ENCODE results near the gene B3GALT6. TPM values are rescaled to one million over a fixed set of nuclear protein-coding genes. Genes with fewer than 3 reads are reported as not detected.
A peak's percentile ranks its signal among the peaks of the same experiment; 100 is the strongest.

B3GALT6 gene
- total and polyA plus RNA-seq, 9 donors: 7.0 to 21.9 (median 15.2) TPM

GRCh38 chr1:1279028-1279427, 47.0 kb downstream of the B3GALT6 start:
- WGBS, 3 donors: 91 to 93% (median 92%) methylated on average over 16 to 17 of the region's 17 CpGs
- no peak overlapping the region for H3K4me3 ChIP-seq
- peaks cover 7% of the 10 kb centered on the region for H3K4me1 ChIP-seq (ENCODE audit: insufficient read depth)
- DNase-seq: no peak
- intact Hi-C loops (cut with DNase I): no loop called here
- H3K9me3 ChIP-seq: no peaks in the 10 kb centered on the region
- no peaks in the 10 kb centered on the region for H3K36me3 ChIP-seq
- no peak overlapping the region for H3K27ac ChIP-seq
- no peak for TF ChIP-seq POLR2A (IDR thresholded peaks at IDR 0.05)
- TF ChIP-seq CTCF (IDR thresholded peaks at IDR 0.05): no peak
- no peak for TF ChIP-seq EP300 (IDR thresholded peaks at IDR 0.05)
- H3K27me3 ChIP-seq: no peaks in the 10 kb centered on the region

- Histone ChIP-seq H3K9me3 (no peaks in the 10 kb centered on the region), H3K36me3 (no peaks in the 10 kb centered on the region), H3K27me3 (no peaks in the 10 kb centered on the region), H3K27ac (no peak overlapping the region), H3K4me3 (no peak overlapping the region), H3K4me1 (ENCODE audit: insufficient read depth) (no peaks in the 10 kb centered on the region)
- TF ChIP-seq POLR2A (IDR thresholded peaks at IDR 0.05) (no peak), EP300 (IDR thresholded peaks at IDR 0.05) (no peak)
- DNase-seq: no peak
- 80 to 89% (median 82%) methylated on average over 18 to 21 of the region's 21 CpGs for WGBS, 3 donors
- intact Hi-C loops (cut with DNase I): no loop called here
Measured at GRCh38 chr1:1280782-1281481, 48.9 kb downstream of the B3GALT6 start.

- H3K4me1 ChIP-seq (ENCODE audit: insufficient read depth): no peaks in the 10 kb centered on the region
- H3K27ac ChIP-seq: no peak overlapping the region
- H3K27me3 ChIP-seq: no peaks in the 10 kb centered on the region
- no peaks in the 10 kb centered on the region for H3K36me3 ChIP-seq
- peak in 2 of 5 donors; percentile 35 to 57 for DNase-seq
- intact Hi-C loops (cut with DNase I): no loop called here
- TF ChIP-seq EP300 (IDR thresholded peaks at IDR 0.05) (no peak), CTCF (IDR thresholded peaks at IDR 0.05) (no peak), POLR2A (IDR thresholded peaks at IDR 0.05) (no peak)
- no peak overlapping the region for H3K4me3 ChIP-seq
- H3K9me3 ChIP-seq: no peaks in the 10 kb centered on the region
- WGBS, 3 donors: 20 to 38% (median 23%) methylated on average over 22 to 26 of the region's 26 CpGs
Measured at GRCh38 chr1:1281533-1282321, 49.7 kb downstream of the B3GALT6 start.

GRCh38 chr1:1282998-1283397, 51.0 kb downstream of the B3GALT6 start:
- no peak for DNase-seq
- intact Hi-C loops (cut with DNase I): no loop called here

More at GRCh38 chr1:1282998-1283397, 51.0 kb downstream of the B3GALT6 start:
- no peaks in the 10 kb centered on the region for H3K36me3 ChIP-seq
- no peak overlapping the region for H3K4me3 ChIP-seq
- no peaks in the 10 kb centered on the region for H3K4me1 ChIP-seq (ENCODE audit: insufficient read depth)
- H3K27me3 ChIP-seq: no peaks in the 10 kb centered on the region
- no peak overlapping the region for H3K27ac ChIP-seq
- no peaks in the 10 kb centered on the region for H3K9me3 ChIP-seq
- 74 to 86% (median 80%) methylated on average over 12 to 14 of the region's 14 CpGs for WGBS, 3 donors
- TF ChIP-seq POLR2A (IDR thresholded peaks at IDR 0.05) (no peak), CTCF (IDR thresholded peaks at IDR 0.05) (no peak), EP300 (IDR thresholded peaks at IDR 0.05) (no peak)
